NCI-H510A (cell line): ENCODE results near the gene LGR6.
A peak's percentile ranks its signal among the peaks of the same experiment; 100 is the strongest.
"Not testable (repeated sequence)": the region's sequence is repeated elsewhere in the genome, so short reads cannot be mapped to it uniquely, and the experiment has no call there.

Experiments
- DNase-seq: peaks from one replicate; lab custom pipeline; 2025; lab: John Stamatoyannopoulos, UW

The LGR6 gene

GRCh38 chr1:202160377-202160940 lies 33.1 kb upstream of the LGR6 start, which contains the start of gene PTPN7:
Gene PTPN7, minus strand, starts transcription at chr1:202160602. Its CDS starts 1,200 bp downstream, at chr1:202159402.
- no peak for DNase-seq

- DNase-seq: no peak
Measured at GRCh38 chr1:202161151-202162046, 32.2 kb upstream of the LGR6 start.

GRCh38 chr1:202162047-202162417 lies 31.6 kb upstream of the LGR6 start:
- no peak for DNase-seq

- DNase-seq: no peak
Measured at GRCh38 chr1:202162418-202163280, 30.9 kb upstream of the LGR6 start.

- DNase-seq: no peak
Measured at GRCh38 chr1:202163281-202164270, 30.0 kb upstream of the LGR6 start.

GRCh38 chr1:202164271-202165037 lies 29.1 kb upstream of the LGR6 start:
- no peak for DNase-seq

- DNase-seq: no peak
Measured at GRCh38 chr1:202165267-202165941, 28.2 kb upstream of the LGR6 start.

GRCh38 chr1:202165942-202166843 lies 27.4 kb upstream of the LGR6 start:
- no peak for DNase-seq

GRCh38 chr1:202167054-202167453 lies 26.5 kb upstream of the LGR6 start:
- DNase-seq: not testable (repeated sequence)

- DNase-seq: no peak
Measured at GRCh38 chr1:202167708-202168415, 25.7 kb upstream of the LGR6 start.

GRCh38 chr1:202168861-202169260 lies 24.7 kb upstream of the LGR6 start:
- DNase-seq: no peak

GRCh38 chr1:202170726-202171125 lies 22.9 kb upstream of the LGR6 start:
- peak; percentile 42 for DNase-seq

GRCh38 chr1:202171292-202172014 lies 22.1 kb upstream of the LGR6 start:
- no peak for DNase-seq

- DNase-seq: no peak
Measured at GRCh38 chr1:202172015-202172355, 21.6 kb upstream of the LGR6 start.

GRCh38 chr1:202173993-202174392 lies 19.6 kb upstream of the LGR6 start:
- DNase-seq: no peak

- no peak for DNase-seq
Measured at GRCh38 chr1:202176949-202177927, 16.4 kb upstream of the LGR6 start.
